ENCODE measurements around the gene LCK.

Gene LCK

GRCh38 chr1:32216566-32216965 lies 34.5 kb upstream of the LCK start:
- no peak overlapping the region for H3K4me3 ChIP-seq (ENCODE audit: low read length)
- no peak for DNase-seq (ENCODE audit: low read depth)
- TF ChIP-seq, protein P1, sequence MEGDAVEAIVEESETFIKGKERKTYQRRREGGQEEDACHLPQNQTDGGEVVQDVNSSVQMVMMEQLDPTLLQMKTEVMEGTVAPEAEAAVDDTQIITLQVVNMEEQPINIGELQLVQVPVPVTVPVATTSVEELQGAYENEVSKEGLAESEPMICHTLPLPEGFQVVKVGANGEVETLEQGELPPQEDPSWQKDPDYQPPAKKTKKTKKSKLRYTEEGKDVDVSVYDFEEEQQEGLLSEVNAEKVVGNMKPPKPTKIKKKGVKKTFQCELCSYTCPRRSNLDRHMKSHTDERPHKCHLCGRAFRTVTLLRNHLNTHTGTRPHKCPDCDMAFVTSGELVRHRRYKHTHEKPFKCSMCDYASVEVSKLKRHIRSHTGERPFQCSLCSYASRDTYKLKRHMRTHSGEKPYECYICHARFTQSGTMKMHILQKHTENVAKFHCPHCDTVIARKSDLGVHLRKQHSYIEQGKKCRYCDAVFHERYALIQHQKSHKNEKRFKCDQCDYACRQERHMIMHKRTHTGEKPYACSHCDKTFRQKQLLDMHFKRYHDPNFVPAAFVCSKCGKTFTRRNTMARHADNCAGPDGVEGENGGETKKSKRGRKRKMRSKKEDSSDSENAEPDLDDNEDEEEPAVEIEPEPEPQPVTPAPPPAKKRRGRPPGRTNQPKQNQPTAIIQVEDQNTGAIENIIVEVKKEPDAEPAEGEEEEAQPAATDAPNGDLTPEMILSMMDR (IDR thresholded peaks at IDR 0.05; ENCODE audit: insufficient read depth, low read depth, low read length, missing control alignments), result no peak

DNA sequence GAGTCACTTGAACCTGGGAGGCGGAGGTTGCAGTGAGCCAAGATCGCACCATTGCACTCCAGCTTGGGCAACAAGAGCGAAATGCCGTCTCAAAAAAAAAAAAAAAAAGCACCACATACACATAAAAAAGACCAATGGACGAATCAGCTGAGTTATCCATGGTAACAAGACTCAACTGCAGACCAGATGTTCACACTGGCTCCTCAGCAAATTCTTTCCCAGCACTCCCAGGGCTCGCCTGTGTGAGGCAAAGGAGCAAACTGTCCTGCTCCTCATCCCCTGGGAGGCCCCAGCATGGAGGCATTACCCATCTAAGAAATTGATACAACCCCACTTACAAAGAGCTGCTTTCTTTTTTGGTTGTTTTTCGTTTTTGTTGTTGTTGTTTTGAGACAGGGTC lies 32.0 kb upstream of the LCK start:
- TF ChIP-seq, protein P1 (IDR thresholded peaks at IDR 0.05; ENCODE audit: insufficient read depth, low read depth, low read length, missing control alignments), result no peak
- H3K4me3 ChIP-seq (ENCODE audit: low read length), result no peak overlapping the region
- DNase-seq (ENCODE audit: low read depth), result no peak

- H3K4me3 ChIP-seq (ENCODE audit: low read length), result peak overlapping the region; percentile 98
- no peak for DNase-seq (ENCODE audit: low read depth)
- TF ChIP-seq, protein P1 (IDR thresholded peaks at IDR 0.05; ENCODE audit: insufficient read depth, low read depth, low read length, missing control alignments), result no peak
Observed at GRCh38 chr1:32220746-32221580, 30.1 kb upstream of the LCK start.

GRCh38 chr1:32221581-32221979 lies 29.5 kb upstream of the LCK start:
- H3K4me3 ChIP-seq (ENCODE audit: low read length), result peak overlapping the region; percentile 98
- DNase-seq (ENCODE audit: low read depth), result no peak
- TF ChIP-seq, protein P1 (IDR thresholded peaks at IDR 0.05; ENCODE audit: insufficient read depth, low read depth, low read length, missing control alignments), result no peak

- peak within 1 kb of the TSS; percentile 98 for H3K4me3 ChIP-seq (ENCODE audit: low read length)
- TF ChIP-seq, protein P1 (IDR thresholded peaks at IDR 0.05; ENCODE audit: insufficient read depth, low read depth, low read length, missing control alignments), result no peak
Observed at GRCh38 chr1:32221980-32222755, 28.9 kb upstream of the LCK start, which contains the start of the genes EIF3I and TMEM234. Gene EIF3I (plus strand): TSS chr1:32222407. CDS start chr1:32222442, 35 bp downstream. Gene TMEM234 (minus strand): TSS chr1:32222353. CDS start chr1:32222322, 31 bp downstream.

DNA sequence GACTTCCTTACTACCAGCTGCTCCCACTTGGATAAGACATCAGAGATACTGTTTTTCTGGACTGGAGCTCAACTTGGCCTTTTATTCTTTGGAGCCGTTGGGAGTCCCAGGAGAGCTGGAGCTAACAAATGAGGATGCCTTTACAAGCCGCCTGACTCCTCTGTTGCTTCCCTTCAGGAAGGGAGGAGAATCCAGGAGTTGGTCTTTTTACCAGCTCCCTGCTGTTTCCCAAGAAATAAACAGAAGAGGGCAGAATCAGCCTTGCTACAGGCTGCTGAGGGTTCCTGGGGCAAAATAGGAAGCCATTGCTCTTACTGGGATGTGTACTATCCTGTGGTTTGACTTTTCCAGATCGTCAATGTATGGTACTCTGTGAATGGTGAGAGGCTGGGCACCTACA lies 27.4 kb upstream of the LCK start:
- DNase-seq (ENCODE audit: low read depth), result no peak
- TF ChIP-seq, protein P1 (IDR thresholded peaks at IDR 0.05; ENCODE audit: insufficient read depth, low read depth, low read length, missing control alignments), result no peak
- H3K4me3 ChIP-seq (ENCODE audit: low read length), result no peak overlapping the region

More at GRCh38 chr1:32221980-32222755, 28.9 kb upstream of the LCK start, which contains the start of the genes EIF3I and TMEM234:
- DNase-seq (ENCODE audit: low read depth), result peak; percentile 93

All from epithelial cell of esophagus (primary cell).